ENCODE data around the gene LRRN2.

DNA sequence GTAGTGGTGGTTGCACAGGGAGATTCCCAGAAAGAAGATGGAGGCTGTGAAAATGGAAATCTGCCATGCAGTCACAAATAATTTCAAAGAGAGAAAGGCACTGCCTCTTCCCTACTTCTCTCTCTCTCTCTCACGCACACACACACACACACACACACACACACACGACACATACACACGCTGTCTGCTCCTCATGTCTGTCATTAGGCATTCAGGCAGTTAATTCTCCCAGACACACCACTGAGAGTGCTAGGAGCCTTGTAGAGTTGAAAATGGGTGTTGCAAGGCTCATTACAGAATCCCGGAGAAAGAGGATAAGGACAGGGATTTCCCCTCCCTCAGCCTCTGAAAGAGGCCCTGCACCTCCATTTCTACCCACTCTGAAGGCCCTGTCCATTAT, 47.8 kb upstream of the LRRN2 start:
- TF ChIP-seq, protein P1, sequence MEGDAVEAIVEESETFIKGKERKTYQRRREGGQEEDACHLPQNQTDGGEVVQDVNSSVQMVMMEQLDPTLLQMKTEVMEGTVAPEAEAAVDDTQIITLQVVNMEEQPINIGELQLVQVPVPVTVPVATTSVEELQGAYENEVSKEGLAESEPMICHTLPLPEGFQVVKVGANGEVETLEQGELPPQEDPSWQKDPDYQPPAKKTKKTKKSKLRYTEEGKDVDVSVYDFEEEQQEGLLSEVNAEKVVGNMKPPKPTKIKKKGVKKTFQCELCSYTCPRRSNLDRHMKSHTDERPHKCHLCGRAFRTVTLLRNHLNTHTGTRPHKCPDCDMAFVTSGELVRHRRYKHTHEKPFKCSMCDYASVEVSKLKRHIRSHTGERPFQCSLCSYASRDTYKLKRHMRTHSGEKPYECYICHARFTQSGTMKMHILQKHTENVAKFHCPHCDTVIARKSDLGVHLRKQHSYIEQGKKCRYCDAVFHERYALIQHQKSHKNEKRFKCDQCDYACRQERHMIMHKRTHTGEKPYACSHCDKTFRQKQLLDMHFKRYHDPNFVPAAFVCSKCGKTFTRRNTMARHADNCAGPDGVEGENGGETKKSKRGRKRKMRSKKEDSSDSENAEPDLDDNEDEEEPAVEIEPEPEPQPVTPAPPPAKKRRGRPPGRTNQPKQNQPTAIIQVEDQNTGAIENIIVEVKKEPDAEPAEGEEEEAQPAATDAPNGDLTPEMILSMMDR (IDR thresholded peaks at IDR 0.05), result no peak
- TF ChIP-seq, protein P2, sequence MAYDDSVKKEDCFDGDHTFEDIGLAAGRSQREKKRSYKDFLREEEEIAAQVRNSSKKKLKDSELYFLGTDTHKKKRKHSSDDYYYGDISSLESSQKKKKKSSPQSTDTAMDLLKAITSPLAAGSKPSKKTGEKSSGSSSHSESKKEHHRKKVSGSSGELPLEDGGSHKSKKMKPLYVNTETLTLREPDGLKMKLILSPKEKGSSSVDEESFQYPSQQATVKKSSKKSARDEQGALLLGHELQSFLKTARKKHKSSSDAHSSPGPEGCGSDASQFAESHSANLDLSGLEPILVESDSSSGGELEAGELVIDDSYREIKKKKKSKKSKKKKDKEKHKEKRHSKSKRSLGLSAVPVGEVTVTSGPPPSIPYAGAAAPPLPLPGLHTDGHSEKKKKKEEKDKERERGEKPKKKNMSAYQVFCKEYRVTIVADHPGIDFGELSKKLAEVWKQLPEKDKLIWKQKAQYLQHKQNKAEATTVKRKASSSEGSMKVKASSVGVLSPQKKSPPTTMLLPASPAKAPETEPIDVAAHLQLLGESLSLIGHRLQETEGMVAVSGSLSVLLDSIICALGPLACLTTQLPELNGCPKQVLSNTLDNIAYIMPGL (CRISPR knock-in tag; IDR thresholded peaks at IDR 0.05), result no peak
- no peak for TF ChIP-seq AR (CRISPR knock-in tag; IDR thresholded peaks at IDR 0.05)
- TF ChIP-seq IRF2 (CRISPR knock-in tag; IDR thresholded peaks at IDR 0.05; ENCODE audit: borderline replicate concordance, low read depth), result no peak
- TF ChIP-seq ELF4 (CRISPR knock-in tag; IDR thresholded peaks at IDR 0.05; ENCODE audit: low read depth), result no peak
- TF ChIP-seq ZNF281 (CRISPR knock-in tag; IDR thresholded peaks at IDR 0.05), result no peak
- TF ChIP-seq TEAD4 (CRISPR knock-in tag; IDR thresholded peaks at IDR 0.05), result no peak
- no peak for TF ChIP-seq E2F5 (CRISPR knock-in tag; IDR thresholded peaks at IDR 0.05)
- TF ChIP-seq PRRX2 (CRISPR knock-in tag; IDR thresholded peaks at IDR 0.05), result no peak

All from WTC11 (cell line).